Endodermal cell (in vitro differentiated cells): ENCODE measurements around the gene RIPOR2. TPM values are rescaled to one million over a fixed set of nuclear protein-coding genes. Genes with fewer than 3 reads are reported as not detected.

Experiments used
- DNase-seq: peaks from one replicate; pipeline ENCODE4 v3.0.0-alpha.2; 2017
- H3K27ac ChIP-seq: 2 replicates; pipeline ENCODE4 v1.5.1; 2013; ENCODE audit warnings: mild to moderate bottlenecking, low read depth, low read length, moderate library complexity
- H3K27me3 ChIP-seq: 2 replicates; pipeline ENCODE4 v1.6.1; 2013; ENCODE audit warnings: mild to moderate bottlenecking, low read length, moderate library complexity; ENCODE audit not compliant: insufficient read depth, control insufficient read depth, poor library complexity, severe bottlenecking
- H3K36me3 ChIP-seq: 2 replicates; pipeline ENCODE4 v1.7.0; 2013; ENCODE audit warnings: mild to moderate bottlenecking, low read length, moderate library complexity; ENCODE audit not compliant: control insufficient read depth, insufficient read depth
- H3K4me1 ChIP-seq: one replicate; pipeline ENCODE4 v1.7.0; 2013; ENCODE audit warnings: low read length; ENCODE audit not compliant: control insufficient read depth, insufficient read depth
- H3K4me3 ChIP-seq: 2 replicates; pipeline ENCODE4 v1.5.1; 2013; ENCODE audit warnings: mild to moderate bottlenecking, low read length, moderate library complexity
- H3K9ac ChIP-seq: 2 replicates; pipeline ENCODE4 v1.6.1; 2013; ENCODE audit warnings: mild to moderate bottlenecking, low read length, moderate library complexity; ENCODE audit not compliant: poor library complexity, severe bottlenecking; ENCODE audit errors: extremely low read depth
- H3K9me3 ChIP-seq: 2 replicates; pipeline ENCODE4 v1.6.1; 2013; ENCODE audit warnings: mild to moderate bottlenecking, low read length, moderate library complexity; ENCODE audit not compliant: control insufficient read depth
- H3K27ac Mint-ChIP-seq: 2 replicates; pipeline ENCODE4 v1.8.0; 2020; ENCODE audit warnings: mixed read lengths
- H3K27me3 Mint-ChIP-seq: 2 replicates; pipeline ENCODE4 v1.8.0; 2021; ENCODE audit warnings: mild to moderate bottlenecking, mixed read lengths; ENCODE audit not compliant: insufficient read depth
- H3K36me3 Mint-ChIP-seq: 2 replicates; pipeline ENCODE4 v1.8.0; 2020; ENCODE audit warnings: low read depth, mixed read lengths
- H3K4me1 Mint-ChIP-seq: 2 replicates; pipeline ENCODE4 v1.8.0; 2020; ENCODE audit warnings: mixed read lengths
- H3K4me3 Mint-ChIP-seq: 2 replicates; pipeline ENCODE4 v1.8.0; 2020; ENCODE audit warnings: mild to moderate bottlenecking, moderate library complexity, mixed read lengths
- H3K9me3 Mint-ChIP-seq: 2 replicates; pipeline ENCODE4 v1.8.0; 2020; ENCODE audit warnings: mild to moderate bottlenecking, mixed read lengths
- CTCF ChIP-seq: fragments of 200-600 bp; sonication (generic); conservative IDR thresholded peaks from 2 replicates; pipeline ENCODE4 v1.5.0; 2021; ENCODE audit warnings: antibody characterized with exemption, mild to moderate bottlenecking
- WGBS, 2 experiments: methylation state at CpG; one replicate each; pipeline versions ENCODE4 v1.1.5 to v1.1.7; 2013; ENCODE audit warnings: missing lambda C conversion rate in 2 of 2, mixed read lengths in 1 of 2; ENCODE audit not compliant: insufficient coverage in 1 of 2, insufficient read length in 1 of 2; 5-methylcytosine and 5-hydroxymethylcytosine counted together
- total RNA-seq, 2 donors: library from RNA; stranded (reverse); fragmentation: NEBNext Ultra II Directional in 1 of 2; extraction: Animal tissue kit (Norgen Biotek cat#: 25700) in 1 of 2; gene quantifications; 2 replicates in 1 of 2; 3 replicates in 1 of 2; pipeline ENCODE4 v1.2.1, GENCODE V29; 2021

The RIPOR2 gene
- total RNA-seq, 2 donors from 2014 or later: 9.3 to 10.4 TPM

GRCh38 chr6:24831771-24832716 lies 103.7 kb downstream of the RIPOR2 start:
- Histone ChIP-seq H3K4me3 (no peak overlapping the region), H3K27me3 (no peaks in the 10 kb centered on the region), H3K9me3 (no peaks in the 10 kb centered on the region), H3K27ac (no peak overlapping the region), H3K36me3 (no peaks in the 10 kb centered on the region), H3K9ac (no peak overlapping the region), H3K4me1 (no peaks in the 10 kb centered on the region)
- Mint-ChIP-seq H3K9me3 (no peaks in the 10 kb centered on the region), H3K4me1 (no peaks in the 10 kb centered on the region), H3K27me3 (no peaks in the 10 kb centered on the region), H3K36me3 (no peaks in the 10 kb centered on the region), H3K27ac (no peak overlapping the region), H3K4me3 (no peak overlapping the region)
- 90 to 100% methylated on average over 4 to 10 of the region's 10 CpGs for WGBS, 2 experiments
- no peak for DNase-seq
- TF ChIP-seq CTCF: no peak

DNA sequence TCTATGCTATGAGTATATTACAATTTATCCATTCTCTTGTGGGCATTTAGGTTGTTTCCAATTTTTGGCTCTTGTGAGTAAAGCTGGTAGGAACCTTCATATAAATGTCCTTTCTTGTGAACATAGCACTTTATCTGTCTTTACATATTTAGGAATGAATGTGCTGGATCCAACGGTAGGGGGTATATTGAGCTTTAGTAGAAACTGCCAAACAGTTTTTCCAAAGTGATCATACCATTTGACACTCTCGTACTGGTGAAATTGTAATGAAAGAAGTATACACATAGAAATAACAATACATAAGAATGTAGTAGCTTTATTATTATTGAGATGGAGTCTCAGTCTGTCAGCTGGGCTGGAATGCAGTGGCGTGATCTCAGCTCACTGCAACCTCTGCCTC lies 106.1 kb downstream of the RIPOR2 start:
- Histone ChIP-seq H3K27me3 (no peaks in the 10 kb centered on the region), H3K36me3 (no peaks in the 10 kb centered on the region), H3K4me3 (no peak overlapping the region), H3K27ac (no peak overlapping the region), H3K4me1 (no peaks in the 10 kb centered on the region), H3K9ac (no peak overlapping the region), H3K9me3 (no peaks in the 10 kb centered on the region)
- WGBS, 2 experiments: 95 to 100% methylated on average over 1 to 2 of the region's 3 CpGs
- H3K4me1 Mint-ChIP-seq: no peaks in the 10 kb centered on the region
- no peaks in the 10 kb centered on the region for H3K27me3 Mint-ChIP-seq
- no peaks in the 10 kb centered on the region for H3K36me3 Mint-ChIP-seq
- no peak overlapping the region for H3K4me3 Mint-ChIP-seq
- no peak overlapping the region for H3K27ac Mint-ChIP-seq
- no peaks in the 10 kb centered on the region for H3K9me3 Mint-ChIP-seq
- TF ChIP-seq CTCF: no peak
- DNase-seq: no peak

DNA sequence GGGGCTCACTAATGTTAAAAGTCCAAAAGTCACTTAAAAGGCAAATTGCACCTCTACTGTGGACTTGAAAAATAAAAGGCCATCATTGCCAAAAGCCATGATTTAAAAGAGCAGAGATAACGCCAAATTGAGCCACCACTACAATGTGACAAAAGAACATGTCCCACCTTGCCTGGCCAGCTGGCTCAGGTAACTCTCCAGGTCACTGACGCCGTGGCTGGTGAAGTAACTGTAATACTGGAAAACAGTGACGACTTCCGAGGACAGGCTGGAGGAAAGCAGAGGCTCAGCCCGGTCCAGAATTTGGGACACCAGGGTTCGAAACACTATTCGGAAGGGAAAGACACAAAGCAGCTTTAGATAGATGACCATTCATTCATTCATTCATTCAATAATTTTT lies 107.8 kb downstream of the RIPOR2 start:
- Histone ChIP-seq H3K4me3 (no peak overlapping the region), H3K36me3 (no peaks in the 10 kb centered on the region), H3K27me3 (no peaks in the 10 kb centered on the region), H3K9me3 (no peaks in the 10 kb centered on the region), H3K9ac (no peak overlapping the region), H3K27ac (no peak overlapping the region), H3K4me1 (no peaks in the 10 kb centered on the region)
- Mint-ChIP-seq H3K36me3 (no peaks in the 10 kb centered on the region), H3K27me3 (no peaks in the 10 kb centered on the region), H3K27ac (no peak overlapping the region), H3K4me1 (no peaks in the 10 kb centered on the region), H3K4me3 (no peak overlapping the region), H3K9me3 (no peaks in the 10 kb centered on the region)
- no peak for DNase-seq
- TF ChIP-seq CTCF: no peak
- 77 to 85% methylated on average over 5 to 8 of the region's 8 CpGs for WGBS, 2 experiments
